ENCODE measurements around the gene MYO5C.
"Not testable (repeated sequence)": the region's sequence is repeated elsewhere in the genome, so short reads cannot be mapped to it uniquely, and the experiment has no call there.

The MYO5C gene

DNA sequence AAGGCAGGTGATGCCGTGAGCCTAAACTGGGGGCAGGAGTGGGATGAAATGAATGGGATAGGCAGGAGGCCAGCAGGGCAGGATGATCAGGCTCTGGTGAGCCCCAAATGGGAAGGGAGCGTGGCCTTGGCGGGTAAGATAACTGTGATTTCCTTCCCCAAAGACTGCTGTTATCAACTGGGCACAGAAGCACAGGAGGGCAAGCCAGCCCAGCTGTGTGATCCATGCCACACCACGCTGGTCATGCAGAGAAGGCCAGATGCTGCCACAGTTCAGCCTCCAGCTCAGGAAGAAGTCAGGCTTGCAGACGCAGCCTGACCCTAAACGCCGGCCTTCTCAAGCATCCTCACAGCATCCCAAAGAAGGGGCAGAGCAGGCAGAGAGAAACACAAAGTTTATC is 52.3 kb downstream of the MYO5C start:
- no peak for DNase-seq (ENCODE audit: low read depth)

GRCh38 chr15:52241489-52241888 is 54.1 kb downstream of the MYO5C start:
- no peak for DNase-seq (ENCODE audit: low read depth)

- no peak for DNase-seq (ENCODE audit: low read depth)
Measured at GRCh38 chr15:52240166-52240565, 55.4 kb downstream of the MYO5C start.

- DNase-seq (ENCODE audit: low read depth) = not testable (repeated sequence)
Measured at GRCh38 chr15:52238989-52239525, 56.5 kb downstream of the MYO5C start.

- DNase-seq (ENCODE audit: low read depth) = no peak
Measured at GRCh38 chr15:52238149-52238548, 57.5 kb downstream of the MYO5C start.

GRCh38 chr15:52236013-52236412 is 59.6 kb downstream of the MYO5C start:
- DNase-seq (ENCODE audit: low read depth) = peak; percentile 14

DNA sequence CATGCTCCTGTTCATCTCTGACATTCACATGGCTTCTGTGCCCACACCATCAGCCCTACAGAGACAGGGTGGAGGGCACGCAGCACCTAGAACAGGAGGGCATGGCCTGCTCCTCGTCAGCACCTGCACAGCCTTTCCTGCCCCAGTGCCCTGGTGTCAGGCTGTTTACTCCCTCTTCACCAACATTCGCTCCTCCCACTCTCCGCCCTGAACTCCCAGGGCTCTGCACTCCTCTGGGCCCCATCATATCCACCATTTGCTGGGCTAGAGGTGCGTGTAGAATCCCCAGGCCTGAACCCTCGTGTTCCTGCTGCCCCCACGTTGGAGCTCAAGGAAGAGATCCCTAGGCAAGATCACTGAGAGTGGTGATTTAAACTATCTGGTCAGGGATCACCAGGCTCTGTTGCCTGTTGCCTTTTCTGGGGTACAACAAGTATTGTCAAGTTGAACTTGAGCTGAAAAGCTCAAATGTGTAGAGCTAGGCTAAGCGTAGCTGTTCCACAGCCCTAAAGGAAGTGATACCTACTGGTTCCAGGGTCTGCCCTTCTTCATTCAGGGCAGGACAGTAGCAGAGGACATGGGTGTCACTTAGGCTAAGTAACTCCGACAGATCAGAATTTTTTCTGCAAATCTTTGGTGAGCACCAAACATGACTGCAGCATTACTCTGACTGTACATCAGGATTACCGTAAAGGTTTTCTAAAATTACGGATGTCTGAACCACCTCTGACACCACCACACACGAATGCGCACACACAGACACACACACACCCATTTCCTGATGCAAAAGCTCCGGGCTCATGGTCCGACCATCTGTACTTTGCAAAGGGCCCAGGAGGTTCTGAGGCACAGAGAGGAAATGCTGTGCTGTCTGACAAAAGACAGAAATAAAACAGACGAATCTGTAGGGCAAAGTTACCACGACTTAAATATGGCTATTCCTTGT is 60.7 kb downstream of the MYO5C start:
- no peak for DNase-seq (ENCODE audit: low read depth)

DNA sequence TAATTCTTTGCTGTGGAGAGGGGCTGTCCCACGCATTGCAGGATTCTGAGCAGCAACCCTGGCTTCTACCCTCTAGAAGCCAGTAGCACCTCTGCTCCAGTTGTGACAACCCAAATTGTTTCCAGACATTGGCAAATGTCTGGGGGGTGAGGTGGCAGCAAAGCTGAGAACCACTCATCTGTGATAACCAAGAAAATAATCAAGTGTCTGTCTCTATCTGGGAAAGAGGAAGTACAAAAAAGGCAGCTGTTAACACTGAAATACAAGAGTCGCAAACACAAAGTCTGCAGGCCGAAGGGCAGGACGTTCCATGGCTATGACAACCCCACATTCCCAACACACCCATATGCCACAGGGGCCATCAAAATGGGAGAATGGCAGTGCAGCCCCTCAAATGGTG is 62.2 kb downstream of the MYO5C start:
- no peak for DNase-seq (ENCODE audit: low read depth)

DNA sequence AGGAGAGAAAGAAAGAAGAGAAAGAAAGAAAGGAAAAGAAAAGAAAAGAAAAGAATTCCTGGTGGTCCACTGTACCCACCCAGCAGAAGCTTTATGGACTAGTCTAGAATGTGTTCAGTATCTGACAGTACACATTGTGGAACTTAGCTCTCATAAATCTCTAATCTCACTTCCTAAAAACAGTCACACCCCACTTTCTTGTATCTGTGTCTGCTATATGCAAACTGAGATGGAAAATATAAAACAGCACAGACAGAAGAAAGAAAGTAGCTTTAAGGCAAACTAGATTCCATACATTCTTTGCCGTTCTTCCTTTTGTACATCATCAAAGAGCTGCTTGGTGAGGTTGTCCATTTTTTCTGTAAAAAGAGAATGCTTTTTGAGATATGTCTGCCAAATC is 63.3 kb downstream of the MYO5C start:
- no peak for DNase-seq (ENCODE audit: low read depth)

- DNase-seq (ENCODE audit: low read depth) = no peak
Measured at GRCh38 chr15:52230073-52230472, 65.5 kb downstream of the MYO5C start.

GRCh38 chr15:52228921-52229320 is 66.7 kb downstream of the MYO5C start:
- peak; percentile 13 for DNase-seq (ENCODE audit: low read depth)

DNA sequence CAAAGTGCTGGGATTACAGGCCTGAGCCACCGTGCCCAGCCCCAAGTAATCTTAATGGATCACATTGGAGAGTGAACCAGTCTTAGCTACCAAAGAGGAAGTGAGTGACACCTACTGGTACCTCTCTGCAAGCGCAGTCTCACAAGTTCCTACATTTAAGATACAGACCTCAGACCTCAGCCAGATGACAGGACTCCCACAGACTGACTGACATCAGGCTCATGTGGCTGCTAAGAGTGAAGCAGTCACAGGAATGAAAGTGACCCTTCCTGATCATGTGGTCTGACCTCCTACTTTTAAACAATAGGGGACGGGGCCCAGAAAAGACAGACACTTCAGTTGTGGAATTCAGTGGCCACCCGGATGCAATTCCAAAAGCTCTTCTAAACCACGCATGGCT is 68.1 kb downstream of the MYO5C start:
- DNase-seq (ENCODE audit: low read depth) = peak; percentile 88

- no peak for DNase-seq (ENCODE audit: low read depth)
Measured at GRCh38 chr15:52225230-52225629, 70.4 kb downstream of the MYO5C start.

- DNase-seq (ENCODE audit: low read depth) = no peak
Measured at GRCh38 chr15:52224211-52224610, 71.4 kb downstream of the MYO5C start.

DNA sequence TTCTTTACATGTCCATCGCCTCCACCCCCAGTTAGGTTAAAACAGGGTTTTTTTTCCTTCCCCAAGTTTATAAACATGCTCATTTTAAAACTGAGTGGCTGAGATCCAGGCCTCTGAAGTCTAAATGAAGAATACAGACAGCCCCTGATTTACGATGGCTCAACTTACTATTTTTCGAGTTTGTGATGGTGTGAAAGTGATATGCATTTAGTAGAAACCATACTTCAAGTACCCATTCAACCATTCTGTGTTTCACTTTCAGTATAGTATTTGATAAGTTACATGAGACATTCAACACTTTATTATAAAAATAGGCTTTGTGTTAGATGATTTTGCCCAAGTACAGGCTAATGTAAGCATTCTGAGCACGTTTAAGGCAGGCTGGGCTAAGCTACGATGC is 73.9 kb downstream of the MYO5C start:
- no peak for DNase-seq (ENCODE audit: low read depth)

DNA sequence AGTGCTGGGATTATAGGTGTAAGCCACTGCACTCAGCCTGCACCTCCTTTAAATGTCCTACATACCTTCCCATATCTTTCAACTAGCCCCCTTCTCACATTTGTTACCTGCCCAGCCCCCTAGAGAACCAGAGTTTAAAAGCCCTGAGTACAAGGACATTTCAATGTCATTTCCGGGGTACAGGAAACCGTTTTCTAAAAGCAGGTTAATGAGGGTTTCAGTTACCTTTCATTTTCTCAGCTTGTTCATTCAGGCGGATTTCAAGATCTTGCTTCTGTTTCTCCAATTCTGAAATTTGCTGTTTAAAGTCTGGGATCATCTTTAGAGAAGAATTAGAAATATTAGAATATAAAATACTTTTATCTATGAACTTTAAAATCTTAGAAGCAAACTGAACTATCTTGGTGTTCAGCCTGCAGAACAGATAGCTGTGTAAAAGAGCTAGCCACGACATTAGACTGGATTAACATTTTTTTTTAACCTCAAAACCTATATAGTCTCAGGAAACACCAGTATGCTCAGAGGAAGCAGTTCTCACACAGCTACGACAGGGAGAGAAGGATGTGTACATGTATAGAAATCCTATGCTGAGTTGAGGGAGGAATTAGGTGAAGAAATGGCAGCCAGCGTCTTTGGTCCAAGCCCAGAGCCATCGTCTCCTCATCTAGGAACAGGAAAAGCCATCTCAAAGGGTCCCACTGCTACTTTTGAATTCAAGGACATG is 74.5 kb downstream of the MYO5C start:
- DNase-seq (ENCODE audit: low read depth) = no peak

- DNase-seq (ENCODE audit: low read depth) = no peak
Measured at GRCh38 chr15:52220251-52220650, 75.4 kb downstream of the MYO5C start.

- DNase-seq (ENCODE audit: low read depth) = no peak
Measured at GRCh38 chr15:52218816-52219215, 76.8 kb downstream of the MYO5C start.

- DNase-seq (ENCODE audit: low read depth) = no peak
Measured at GRCh38 chr15:52218371-52218770, 77.2 kb downstream of the MYO5C start.

DNA sequence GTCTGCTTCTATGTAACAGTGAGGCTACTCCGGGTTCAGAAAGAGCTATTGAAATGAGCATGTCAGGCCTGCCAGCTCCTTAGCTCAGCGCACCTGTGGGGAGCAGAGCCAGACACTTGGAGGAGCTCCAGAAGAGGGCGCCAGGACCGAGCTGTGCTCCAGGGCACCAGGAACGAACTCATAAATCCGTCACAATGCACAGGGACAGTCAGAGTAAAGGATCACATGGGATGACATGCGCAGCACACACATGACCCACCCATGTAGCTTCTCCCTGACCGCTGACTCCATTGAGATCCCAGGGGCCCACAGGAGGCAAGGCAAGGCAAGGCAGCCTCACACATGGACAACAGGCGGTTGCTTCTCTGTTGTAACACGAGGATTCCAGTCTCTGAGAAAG is 78.4 kb downstream of the MYO5C start:
- DNase-seq (ENCODE audit: low read depth) = no peak

GRCh38 chr15:52214553-52214952 is 81.1 kb downstream of the MYO5C start:
- no peak for DNase-seq (ENCODE audit: low read depth)

GRCh38 chr15:52213206-52213605 is 82.4 kb downstream of the MYO5C start:
- no peak for DNase-seq (ENCODE audit: low read depth)

Measured in iris pigment epithelial cell (primary cell).